Activated B cell treated with CpG ODN at 0.5 μM for 24 hours (primary cell): ENCODE data around the gene ARHGAP26. TPM values are rescaled to one million over a fixed set of nuclear protein-coding genes. Genes with fewer than 3 reads are reported as not detected.
A peak's percentile ranks its signal among the peaks of the same experiment; 100 is the strongest.

Experiments
- ATAC-seq: fragments of 200-7000 bp; cut with Tn5 transposase; one replicate; pipeline ENCODE4 v1.10.0; 2021; ENCODE audit warnings: low read depth, mild to moderate bottlenecking, moderate library complexity
- CTCF ChIA-PET: fragments of 350-600 bp; sonication (Branson Sonifier 250); formaldehyde crosslinking; loops from one replicate; lab custom pipeline; 2021; ENCODE audit warnings: antibody characterized with exemption; lab: Charles Lee
- POLR2A ChIA-PET: fragments of 350-600 bp; sonication (Branson Sonifier 250); formaldehyde crosslinking; loops from one replicate; lab custom pipeline; 2021; ENCODE audit warnings: antibody characterized with exemption; lab: Charles Lee
- DNase-seq: peaks from one replicate; pipeline ENCODE4 v3.0.0; 2022
- H3K27ac Mint-ChIP-seq: one replicate; pipeline ENCODE4 v1.8.0; 2020; ENCODE audit warnings: mixed read lengths
- H3K27me3 Mint-ChIP-seq: one replicate; pipeline ENCODE4 v1.8.0; 2021; ENCODE audit warnings: mixed read lengths
- H3K36me3 Mint-ChIP-seq: one replicate; pipeline ENCODE4 v1.8.0; 2021; ENCODE audit warnings: low read depth, mixed read lengths
- H3K4me1 Mint-ChIP-seq: one replicate; pipeline ENCODE4 v1.8.0; 2021; ENCODE audit warnings: mixed read lengths
- H3K4me3 Mint-ChIP-seq: one replicate; pipeline ENCODE4 v1.8.0; 2020; ENCODE audit warnings: mild to moderate bottlenecking, mixed read lengths
- H3K9me3 Mint-ChIP-seq: one replicate; pipeline ENCODE4 v1.8.0; 2020; ENCODE audit warnings: mixed read lengths
- CTCF ChIP-seq: fragments of 200-600 bp; IDR thresholded peaks from one replicate; pipeline ENCODE4 v1.8.0; 2022; ENCODE audit warnings: antibody characterized with exemption, mild to moderate bottlenecking
- intact Hi-C: fragments of 100-400 bp; cut with micrococcal nuclease; formaldehyde crosslinking; loops from one replicate; pipeline ENCODE4 v1.15.1; 2024
- total RNA-seq: library from RNA; stranded (reverse); gene quantifications from 2 replicates; pipeline ENCODE4 v1.2.3, GENCODE V29; 2022

ARHGAP26 gene
- total RNA-seq, result 14.0 and 20.9 TPM in 2 replicates

GRCh38 chr5:142769793-142770649 lies at the start of gene ARHGAP26:
ARHGAP26 (plus strand) TSS chr5:142770377; CDS start chr5:142770762, 385 bp downstream.
- DNase-seq (peak; percentile 89), ATAC-seq (peak; percentile 95)
- ChIA-PET POLR2A (interaction anchor here (0.6 to 2.2 kb wide), 13 partner anchors 14 to 757 kb away, joined by 3 to 18 read pairs (median 5); partner anchors contain the start of gene GNPDA1), CTCF (interaction anchor here (0.6 to 5.5 kb wide), 13 partner anchors 21 to 451 kb away, joined by 3 to 47 read pairs (median 5); no protein-coding TSS in a partner anchor)
- Mint-ChIP-seq H3K27me3 (no peaks in the 10 kb centered on the region), H3K36me3 (peaks cover 8% of the 10 kb centered on the region), H3K9me3 (no peaks in the 10 kb centered on the region), H3K27ac (peak within 1 kb of the TSS; percentile 91), H3K4me1 (peaks cover 25% of the 10 kb centered on the region), H3K4me3 (peak within 1 kb of the TSS; percentile 97)
- intact Hi-C loops, result loop anchor here (1.0 to 10.0 kb wide), 11 partner anchors 22 to 1423 kb away; partner anchors contain the start of genes KCTD16, RNF14 and YIPF5
- TF ChIP-seq CTCF, result no peak

- Mint-ChIP-seq H3K27me3 (peaks cover 29% of the 10 kb centered on the region), H3K4me3 (no peak overlapping the region), H3K27ac (no peak overlapping the region), H3K9me3 (no peaks in the 10 kb centered on the region), H3K36me3 (no peaks in the 10 kb centered on the region), H3K4me1 (no peaks in the 10 kb centered on the region)
- intact Hi-C loops, result no loop called here
- ATAC-seq, result no peak
- ChIA-PET CTCF (interaction anchor here (1.0 to 2.3 kb wide), 4 partner anchors 7 to 168 kb away, joined by 4 to 7 read pairs (median 6); no protein-coding TSS in a partner anchor), POLR2A (no interaction called here)
- DNase-seq, result no peak
- TF ChIP-seq CTCF, result no peak
Measured at GRCh38 chr5:142720641-142721271, 49.4 kb upstream of the ARHGAP26 start.

- ChIA-PET POLR2A (no interaction called here), CTCF (interaction anchor here (1.0 to 2.3 kb wide), 4 partner anchors 9 to 167 kb away, joined by 3 to 7 read pairs (median 6); no protein-coding TSS in a partner anchor)
- Mint-ChIP-seq H3K36me3 (no peaks in the 10 kb centered on the region), H3K27ac (no peak overlapping the region), H3K4me1 (no peaks in the 10 kb centered on the region), H3K27me3 (peaks cover 26% of the 10 kb centered on the region), H3K4me3 (no peak overlapping the region), H3K9me3 (no peaks in the 10 kb centered on the region)
- DNase-seq, result no peak
- no peak for TF ChIP-seq CTCF
- intact Hi-C loops, result no loop called here
- no peak for ATAC-seq
Measured at GRCh38 chr5:142722146-142722545, 48.0 kb upstream of the ARHGAP26 start.

- no peak for ATAC-seq
- no peak for TF ChIP-seq CTCF
- intact Hi-C loops, result no loop called here
Measured at GRCh38 chr5:142722896-142723295, 47.3 kb upstream of the ARHGAP26 start.

More at GRCh38 chr5:142722896-142723295, 47.3 kb upstream of the ARHGAP26 start:
- no peaks in the 10 kb centered on the region for H3K9me3 Mint-ChIP-seq
- no peak overlapping the region for H3K27ac Mint-ChIP-seq
- peaks cover 22% of the 10 kb centered on the region for H3K27me3 Mint-ChIP-seq
- no peaks in the 10 kb centered on the region for H3K36me3 Mint-ChIP-seq
- no peak for DNase-seq
- POLR2A ChIA-PET, result interaction anchor here (1.2 kb wide), 1 partner anchor 10 kb away, joined by 3 read pairs; no protein-coding TSS in a partner anchor
- CTCF ChIA-PET, result no interaction called here
- no peaks in the 10 kb centered on the region for H3K4me1 Mint-ChIP-seq
- no peak overlapping the region for H3K4me3 Mint-ChIP-seq
